ENCODE measurements around the gene KCNC3. TPM values are rescaled to one million over a fixed set of nuclear protein-coding genes. Genes with fewer than 3 reads are reported as not detected.
"Not testable (repeated sequence)": the region's sequence is repeated elsewhere in the genome, so short reads cannot be mapped to it uniquely, and the experiment has no call there.

Gene KCNC3
- total RNA-seq, 1 experiment from 2014 or later = not detected

DNA sequence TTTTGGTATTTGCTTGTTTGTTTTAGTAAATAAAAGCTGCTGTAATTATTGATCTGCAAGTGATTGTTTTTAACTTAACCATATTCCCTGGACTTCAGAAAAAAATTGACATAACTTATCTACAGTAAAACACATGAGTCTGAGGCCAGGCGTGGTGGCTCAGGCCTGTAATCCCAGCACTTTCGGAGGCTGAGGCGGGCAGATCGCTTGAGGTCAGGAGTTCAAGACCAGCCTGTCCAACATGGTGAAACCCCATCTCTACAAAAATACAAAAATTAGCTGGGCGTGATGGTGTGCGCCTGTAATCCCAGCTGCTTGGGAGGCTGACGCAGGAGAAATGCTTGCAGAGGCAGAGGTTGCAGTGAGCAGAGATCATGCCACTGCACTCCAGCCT, 24.3 kb upstream of the KCNC3 start:
- DNase-seq (ENCODE audit: low read depth) = not testable (repeated sequence)

DNA sequence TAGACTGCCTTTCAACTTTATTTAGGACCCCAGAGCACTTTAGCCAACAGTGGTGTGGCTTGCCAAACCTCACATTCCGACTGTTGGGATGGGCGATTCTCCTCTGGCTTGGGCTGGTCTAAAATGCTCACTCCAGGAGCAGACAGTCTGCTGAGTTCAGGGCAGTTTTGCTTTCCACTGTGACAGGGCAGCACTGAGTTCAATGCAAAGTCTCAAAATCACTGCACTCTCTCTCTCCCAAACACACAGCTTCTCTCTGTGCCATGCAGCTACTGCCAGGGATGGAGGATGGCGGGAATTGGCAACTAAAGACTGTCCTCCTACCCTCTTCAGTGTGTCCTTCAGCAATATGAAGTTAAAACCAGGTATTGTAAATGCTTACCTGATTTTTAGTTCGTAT, 23.1 kb upstream of the KCNC3 start:
- DNase-seq (ENCODE audit: low read depth) = no peak

DNA sequence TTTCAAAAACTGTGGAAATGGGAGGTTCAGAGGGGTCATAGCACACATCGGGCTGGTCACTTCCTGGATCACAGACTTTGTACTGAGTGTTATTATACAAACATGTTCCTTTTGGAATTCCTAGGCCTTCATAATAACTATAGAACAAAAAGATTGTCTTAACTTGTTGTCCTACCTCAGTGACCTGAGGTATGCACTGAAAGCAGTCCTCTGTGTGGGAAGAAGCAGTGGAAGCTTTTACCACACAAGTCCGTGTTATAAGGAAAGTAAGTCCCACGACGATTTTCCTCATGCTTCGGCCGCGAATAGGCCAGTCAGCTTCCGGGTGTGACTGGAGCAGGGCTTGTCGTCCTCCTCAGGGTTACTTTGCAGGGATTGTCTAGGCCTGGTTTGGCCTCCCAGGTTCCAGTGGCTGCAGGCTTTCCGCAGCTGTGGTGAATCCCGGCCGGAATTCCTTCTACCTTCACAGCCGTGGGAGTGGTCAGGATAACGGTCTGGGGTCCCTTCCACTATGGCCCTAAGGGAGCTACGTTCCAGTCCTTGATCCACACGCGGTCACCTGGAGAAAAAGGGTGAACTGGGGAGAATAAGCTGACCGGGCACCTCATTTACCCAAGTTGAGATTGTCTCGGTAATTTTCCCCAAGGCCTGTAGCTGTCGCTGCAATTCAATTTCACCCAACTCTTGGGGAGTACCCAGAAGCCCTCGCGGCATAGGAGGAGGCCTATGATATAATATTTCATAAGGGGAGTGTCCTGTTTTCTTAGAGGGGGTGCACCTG, 20.3 kb upstream of the KCNC3 start:
- no peak for DNase-seq (ENCODE audit: low read depth)

DNA sequence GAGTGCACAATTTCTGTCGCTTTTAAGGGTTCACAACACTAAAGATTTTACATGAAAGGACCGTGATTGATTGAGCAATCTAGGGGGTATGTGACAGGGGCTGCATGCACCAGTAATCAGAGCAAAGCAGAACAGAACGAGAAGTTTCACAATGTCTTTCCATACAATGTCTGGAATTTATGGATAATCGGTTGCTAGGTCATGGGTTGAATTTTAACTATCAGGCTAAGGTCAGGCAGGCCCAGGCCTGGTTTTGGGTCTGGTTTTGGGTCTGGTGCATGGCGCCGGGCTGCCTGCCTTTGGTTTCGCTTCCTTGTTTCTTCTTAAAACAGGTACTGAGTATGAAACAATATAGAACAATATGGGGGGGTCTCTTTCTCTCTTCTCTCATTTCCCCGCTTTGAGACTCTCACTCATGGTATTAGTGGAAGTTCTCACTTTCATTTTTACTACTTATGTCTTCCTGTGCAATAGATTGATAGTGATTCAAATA, 18.0 kb upstream of the KCNC3 start:
- not testable (repeated sequence) for DNase-seq (ENCODE audit: low read depth)

DNA sequence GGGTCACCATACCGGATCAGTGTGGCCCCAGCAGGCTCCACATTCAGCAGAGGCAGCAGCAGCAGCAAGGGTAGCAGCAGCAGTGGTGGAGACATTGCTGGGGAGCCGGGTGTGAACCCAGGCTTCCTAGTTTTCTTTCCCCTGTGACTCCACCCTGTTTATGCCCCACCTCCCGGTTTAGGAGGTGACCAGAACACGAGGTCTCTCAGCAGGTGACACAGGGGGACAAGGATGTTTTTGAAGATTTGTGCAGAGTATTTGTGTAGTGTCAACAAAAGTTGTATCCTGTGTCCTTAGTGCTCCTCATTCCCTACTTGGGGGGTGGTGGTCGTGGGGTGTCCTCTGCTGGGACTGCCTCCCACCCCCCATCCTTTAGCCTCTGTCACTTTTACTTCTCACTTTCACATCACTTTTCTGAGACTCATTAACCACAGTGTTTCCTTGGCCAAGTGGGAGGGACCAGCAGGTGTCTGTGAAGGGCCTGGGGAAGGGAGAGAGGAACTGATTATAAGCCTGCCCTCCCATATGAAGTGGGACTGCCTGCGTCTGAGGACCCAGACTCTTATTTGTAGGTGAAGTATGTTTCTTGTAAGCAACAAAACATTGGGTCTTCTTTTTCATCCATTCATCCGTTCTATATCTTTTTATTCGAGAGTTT, 15.6 kb upstream of the KCNC3 start:
- DNase-seq (ENCODE audit: low read depth) = no peak

DNA sequence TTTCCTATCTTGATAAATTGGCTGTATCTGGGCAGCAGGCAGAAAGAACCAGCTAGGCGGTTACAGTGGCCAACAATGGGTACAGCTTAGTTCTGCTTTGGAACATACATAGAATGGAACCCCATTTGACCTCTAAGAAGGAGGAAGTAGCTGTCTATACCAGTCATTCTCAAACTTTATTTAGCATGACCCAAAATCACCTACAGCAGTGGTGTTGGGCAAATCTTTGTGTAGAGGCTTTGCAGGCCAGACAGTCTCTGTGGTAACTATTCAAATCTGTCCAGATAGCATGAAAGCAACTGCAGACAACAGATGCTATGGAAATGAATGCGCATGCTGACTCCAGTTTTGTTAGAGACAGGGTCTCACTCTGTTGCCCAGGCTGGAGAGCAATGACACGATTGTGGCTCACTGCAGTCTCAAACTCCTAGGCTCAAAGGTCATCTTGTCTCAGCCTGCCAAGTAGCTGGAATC, 12.0 kb upstream of the KCNC3 start:
- no peak for DNase-seq (ENCODE audit: low read depth)

DNA sequence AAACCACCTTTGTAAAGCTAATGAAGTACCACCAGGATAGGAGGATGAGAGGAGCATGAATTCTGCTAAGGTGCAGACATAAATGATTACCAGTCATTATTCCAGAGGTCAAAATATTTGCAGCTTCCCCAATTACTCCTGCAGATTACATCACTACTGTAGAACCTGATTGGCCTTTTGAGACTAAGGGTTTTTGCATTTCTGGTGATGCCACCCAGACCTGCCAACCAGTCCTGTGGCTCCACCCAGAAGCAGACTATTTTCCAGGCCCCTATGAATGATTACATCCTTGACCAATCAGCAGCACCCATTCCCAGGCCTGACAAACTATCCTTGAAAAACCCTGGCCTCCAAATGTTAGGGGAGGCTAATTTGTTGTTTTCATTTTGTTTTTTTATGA, 11.2 kb upstream of the KCNC3 start:
- no peak for DNase-seq (ENCODE audit: low read depth)

DNA sequence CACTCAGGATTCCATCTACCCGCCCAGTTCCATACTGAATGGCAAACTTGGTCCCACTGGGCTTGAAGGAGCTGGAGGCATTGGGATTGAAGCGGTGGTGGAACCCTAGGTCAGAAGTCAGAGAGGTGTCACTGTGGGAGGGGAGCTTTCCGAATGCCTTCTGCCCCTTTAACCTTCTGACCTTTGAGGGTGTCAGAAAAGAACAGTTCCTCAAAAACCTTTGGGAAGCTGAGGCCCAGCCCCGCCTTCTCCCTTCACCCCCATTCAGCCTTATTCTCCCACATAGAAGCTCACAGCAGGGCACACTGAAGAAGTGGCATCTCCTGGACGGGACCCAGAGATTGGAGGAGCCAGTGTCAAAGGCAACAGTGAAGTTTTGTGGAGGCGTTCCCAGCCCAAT, 7.9 kb upstream of the KCNC3 start:
- not testable (repeated sequence) for DNase-seq (ENCODE audit: low read depth)

DNA sequence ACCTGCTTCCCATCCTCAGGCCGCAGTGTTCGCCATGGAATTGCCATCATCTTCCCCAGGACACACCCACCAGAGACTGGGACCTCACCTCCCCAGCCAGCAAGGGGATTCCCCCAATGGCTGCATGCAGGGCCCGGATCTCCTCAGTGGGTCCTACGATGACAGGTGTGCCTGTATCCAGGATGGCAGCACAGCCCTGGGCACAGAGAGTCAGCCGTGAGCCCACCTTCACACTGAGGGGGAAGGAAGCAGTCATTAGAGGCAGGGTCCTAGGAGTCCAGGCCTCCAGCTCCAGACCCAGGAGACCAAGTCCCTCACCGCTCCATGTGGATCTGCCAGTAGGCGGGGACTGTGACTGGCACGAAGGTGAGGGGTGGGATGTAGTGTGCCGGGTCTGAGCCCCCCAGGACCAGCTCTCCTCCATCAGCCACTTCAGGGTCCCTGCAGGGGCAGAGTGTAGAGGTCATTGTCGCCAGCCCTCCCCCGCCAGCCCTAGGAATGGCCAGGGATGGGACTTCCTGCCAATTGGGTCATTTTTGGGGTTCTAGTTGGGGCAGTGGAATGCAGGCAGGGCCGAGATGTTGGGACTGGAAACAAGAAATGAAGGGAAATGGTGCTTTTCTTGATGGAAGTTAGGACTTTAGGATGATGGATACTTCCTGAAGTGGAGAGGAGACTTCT, 5.7 kb upstream of the KCNC3 start:
- no peak for DNase-seq (ENCODE audit: low read depth)

DNA sequence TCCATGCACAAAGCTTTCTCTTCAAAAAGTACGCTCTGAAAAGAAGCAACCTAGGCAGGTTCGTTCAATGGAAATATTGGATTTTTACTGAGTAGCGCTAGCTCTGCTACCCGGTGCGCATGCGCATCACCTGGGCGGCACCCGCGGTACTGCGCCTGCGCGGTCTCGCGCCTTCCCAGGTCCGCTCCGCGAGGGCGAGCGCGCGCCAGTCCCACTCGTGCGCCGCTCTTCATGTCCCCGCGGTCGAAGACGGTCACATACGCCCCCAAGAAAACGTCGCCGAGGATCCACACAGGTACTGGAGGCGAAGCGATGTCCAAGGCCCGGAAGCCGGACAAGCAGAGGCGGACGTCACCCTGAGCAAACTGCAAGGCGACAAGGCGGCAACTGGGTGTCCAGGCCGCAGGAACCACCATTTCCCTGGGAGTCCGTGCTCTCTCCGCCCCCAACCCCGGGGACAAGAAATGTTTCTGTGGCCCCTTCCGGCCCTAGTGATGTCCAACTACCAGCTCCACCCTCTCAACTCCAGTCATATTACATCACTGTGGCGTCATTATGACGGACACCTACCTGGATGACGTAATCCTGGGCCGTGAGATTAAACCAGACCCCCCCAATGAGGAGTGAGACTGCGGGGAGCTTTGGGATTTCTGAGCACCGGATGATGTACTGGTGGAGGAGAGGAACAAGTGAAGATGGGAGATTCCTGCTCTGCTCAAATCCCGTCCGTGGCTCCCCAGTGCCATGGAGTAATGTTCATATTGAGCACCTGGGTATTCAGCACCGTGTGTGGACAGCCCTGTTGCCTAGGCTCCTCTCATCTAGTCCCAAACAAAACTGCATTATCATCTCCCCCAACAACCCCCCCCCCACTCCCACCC, 4.8 kb upstream of the KCNC3 start:
- DNase-seq (ENCODE audit: low read depth) = peak; percentile 65

DNA sequence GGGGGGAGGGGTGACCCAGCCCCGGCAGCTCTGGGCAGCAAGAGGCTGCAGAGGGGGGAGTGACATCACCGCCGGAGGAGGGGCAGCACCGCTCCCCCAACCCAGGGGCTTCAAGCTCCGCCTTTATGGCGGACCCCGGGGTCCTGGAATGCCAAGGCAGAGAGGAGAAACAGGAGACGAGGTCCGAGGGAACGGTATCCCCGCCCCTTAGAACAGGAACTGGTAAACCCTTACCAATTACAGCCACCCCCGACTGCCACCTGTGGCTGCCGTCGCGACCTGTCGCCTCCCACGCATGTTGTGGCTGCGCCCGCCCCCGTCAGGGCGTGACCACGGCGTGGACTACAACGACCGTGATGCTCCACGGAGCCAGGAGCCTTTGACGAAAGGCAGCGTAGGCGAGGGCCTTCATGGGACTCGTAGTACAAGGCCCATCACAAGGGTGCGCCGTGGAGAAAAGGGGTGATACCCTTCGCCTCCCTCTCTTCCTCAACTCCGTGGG, 4.1 kb upstream of the KCNC3 start:
- peak; percentile 86 for DNase-seq (ENCODE audit: low read depth)

DNA sequence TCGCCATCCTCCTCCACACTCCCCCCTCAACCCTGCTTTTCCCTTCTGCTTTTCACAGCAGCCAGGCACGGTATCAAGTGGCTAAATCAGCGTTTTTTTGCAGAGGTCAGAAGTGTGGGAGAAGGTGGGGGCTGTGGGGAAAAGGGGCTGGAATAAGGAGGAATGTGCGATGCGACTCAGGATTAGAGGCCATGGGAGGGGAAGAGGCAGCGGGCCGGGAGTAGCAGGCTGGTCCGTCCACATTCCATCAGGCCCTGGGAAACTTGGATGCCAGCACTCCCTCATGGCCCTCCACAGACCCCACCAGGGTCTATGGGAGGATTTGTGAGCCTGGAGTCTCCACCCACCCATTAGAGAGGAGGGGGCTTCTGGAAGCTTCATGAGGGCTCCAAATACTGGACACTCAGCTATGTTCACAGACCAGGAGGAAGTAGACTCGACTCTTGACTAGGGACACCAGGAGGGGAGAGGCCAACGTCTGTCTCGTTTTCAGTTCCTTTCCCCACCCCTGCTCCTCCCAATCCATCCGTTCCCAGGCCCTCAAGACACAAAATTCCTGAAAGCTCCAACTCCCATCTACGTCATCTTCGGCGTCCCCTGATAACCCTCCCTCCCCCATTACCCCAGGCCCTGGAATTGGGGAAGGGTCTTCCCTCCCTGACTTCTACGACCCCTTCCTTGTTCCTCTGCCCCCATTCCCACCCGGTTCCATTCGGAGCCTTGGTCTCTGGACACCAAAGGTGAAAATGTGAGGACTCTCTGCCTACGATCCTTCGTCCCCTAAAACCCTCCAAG, 3.3 kb upstream of the KCNC3 start:
- DNase-seq (ENCODE audit: low read depth) = no peak

DNA sequence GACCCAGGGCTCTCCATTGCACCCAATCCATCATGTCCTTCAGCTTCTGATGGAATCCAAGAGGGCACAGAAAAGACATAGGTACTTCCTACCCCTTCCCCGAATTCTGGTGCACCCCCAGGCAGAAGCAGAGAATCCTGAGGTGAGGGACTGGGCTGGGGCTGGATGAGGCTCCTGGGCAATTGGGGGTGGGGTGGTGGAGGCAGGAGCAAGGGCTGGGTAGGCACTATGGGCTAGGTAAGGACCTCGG, 2.7 kb upstream of the KCNC3 start:
- no peak for DNase-seq (ENCODE audit: low read depth)

DNA sequence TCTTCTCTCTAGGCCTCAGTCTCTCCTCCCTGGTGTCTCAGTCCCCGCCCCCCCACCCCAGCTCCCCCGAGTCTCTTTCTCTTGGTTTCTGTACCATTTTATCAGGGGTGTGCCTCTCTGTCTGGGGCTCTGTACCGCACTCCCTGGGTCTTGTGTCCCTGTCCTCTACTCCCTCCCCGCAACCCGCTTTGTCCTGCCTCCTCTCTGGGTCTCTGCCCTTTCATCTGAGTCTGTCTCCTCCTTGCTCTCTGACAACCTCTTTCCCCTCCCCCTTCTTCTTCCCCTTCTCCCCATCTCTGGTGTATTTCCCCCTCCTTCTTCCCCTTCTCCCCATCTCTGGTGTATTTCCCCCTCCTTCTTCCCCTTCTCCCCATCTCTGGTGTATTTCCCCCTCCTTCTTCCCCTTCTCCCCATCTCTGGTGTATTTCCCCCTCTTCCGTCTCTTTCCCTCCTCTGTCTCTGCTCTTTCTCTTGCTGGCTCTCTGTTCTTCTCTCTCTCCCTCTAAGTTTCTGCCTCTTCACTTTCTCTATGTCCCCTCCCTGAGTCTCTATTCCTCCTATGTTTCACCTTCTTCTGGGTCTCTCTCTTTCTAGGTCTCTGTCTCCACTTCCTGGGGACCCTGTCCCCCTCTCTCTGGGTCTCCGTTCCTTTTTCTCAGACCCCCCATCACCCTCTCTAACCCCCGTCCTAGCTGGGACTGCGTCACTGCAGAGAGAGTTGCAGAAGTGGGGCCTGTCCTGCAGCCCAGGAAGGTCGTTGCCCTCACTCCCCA, 2.2 kb upstream of the KCNC3 start:
- no peak for DNase-seq (ENCODE audit: low read depth)

DNA sequence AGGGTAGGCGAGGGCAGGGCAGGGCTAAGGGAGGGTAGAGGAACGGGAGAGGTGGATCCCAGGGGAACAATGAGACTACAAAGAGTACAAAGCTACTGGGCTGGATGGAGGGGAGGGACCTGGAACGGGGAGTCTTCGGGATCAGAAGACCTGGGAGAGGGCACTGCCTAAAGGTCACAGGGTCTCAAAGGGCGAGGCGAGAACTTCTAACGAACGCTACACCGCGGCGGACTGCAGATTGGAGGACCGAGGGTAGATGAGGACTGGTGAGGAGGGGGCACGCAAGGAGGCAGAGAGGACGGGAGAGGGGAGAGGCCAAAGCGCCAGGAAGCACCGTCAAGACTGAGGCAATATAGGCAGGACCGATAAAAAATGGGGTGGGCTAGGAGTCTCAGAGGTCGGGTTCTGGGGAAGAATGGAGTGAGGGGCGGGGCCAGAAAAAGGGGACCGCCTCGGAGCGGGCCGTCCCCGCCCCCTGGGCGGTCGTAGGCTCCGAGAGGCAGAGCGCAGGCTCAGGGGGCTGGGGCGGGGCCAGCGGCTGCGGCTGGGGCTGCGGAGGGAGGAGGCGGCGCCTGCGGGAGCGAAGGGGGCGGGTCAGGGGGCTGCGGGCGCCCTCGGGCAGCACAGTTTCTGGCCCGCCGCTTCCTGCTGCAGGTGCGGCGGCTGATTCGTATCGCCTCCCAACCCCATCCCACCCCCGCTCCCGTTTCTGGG, 1.3 kb upstream of the KCNC3 start:
- DNase-seq (ENCODE audit: low read depth) = peak; percentile 59

DNA sequence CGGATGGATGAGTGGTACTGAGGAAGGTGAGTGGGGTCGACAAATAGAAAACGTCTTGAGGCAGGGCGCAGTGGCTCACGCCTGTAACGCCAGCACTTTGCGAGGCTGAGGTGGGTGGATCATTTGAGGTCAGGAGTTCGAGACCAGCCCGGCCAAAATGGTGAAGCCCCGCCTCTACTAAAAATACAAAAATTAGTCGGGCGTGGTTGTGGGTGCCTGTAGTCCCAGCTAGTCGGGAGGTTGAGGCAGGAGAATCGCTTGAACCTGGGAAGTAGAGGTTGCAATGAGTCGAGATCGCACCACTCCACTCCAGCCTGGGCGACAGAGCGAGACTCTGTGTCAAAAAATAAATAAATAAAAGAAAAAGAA, 733 bp upstream of the KCNC3 start:
- DNase-seq (ENCODE audit: low read depth) = not testable (repeated sequence)

DNA sequence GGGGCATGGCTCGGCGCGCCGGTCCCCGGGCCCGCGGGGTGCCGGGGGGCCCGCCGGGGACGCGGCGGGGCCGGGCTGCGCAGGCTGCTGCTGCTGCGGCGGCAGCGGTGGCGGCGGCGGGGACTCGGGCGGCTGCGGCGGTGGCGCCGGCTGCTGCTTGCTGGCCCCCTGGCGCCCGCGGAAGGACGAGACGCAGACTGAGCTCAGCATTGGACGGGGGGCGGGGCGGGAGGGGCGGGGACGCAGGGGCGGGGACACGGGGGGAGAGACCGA, 368 bp downstream of the KCNC3 start:
- no peak for DNase-seq (ENCODE audit: low read depth)

DNA sequence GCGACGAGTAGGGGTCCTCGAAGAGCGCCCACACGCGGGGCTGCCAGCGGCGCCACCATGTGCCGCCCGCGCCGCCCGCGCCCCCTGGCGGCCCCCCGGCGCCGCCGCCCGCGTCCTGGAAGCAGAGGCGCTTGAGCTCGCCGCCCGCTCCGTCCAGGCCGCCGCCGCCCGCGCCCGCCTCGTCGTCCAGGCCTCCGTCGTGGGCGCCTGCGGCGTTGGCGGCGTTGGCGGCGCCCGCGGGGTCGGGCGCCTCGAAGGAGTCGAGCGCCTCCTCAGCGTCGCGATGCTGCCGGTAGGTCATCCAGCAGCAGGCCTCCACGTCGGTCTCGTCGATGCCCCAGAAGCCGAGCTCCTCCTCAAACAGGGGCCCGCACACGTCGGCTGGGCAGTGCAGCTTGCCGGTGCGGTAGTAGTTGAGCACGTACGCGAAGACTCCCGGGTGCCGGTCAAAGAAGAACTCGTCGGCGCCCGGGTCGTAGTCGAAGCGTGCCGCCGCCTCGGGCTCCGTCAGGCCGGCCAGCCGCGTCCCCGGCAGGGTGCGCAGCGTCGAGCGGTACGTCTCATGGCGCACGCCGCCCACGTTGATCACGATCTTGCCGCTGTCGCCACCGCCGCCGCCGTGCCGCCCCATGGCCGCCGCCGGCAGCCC, 829 bp downstream of the KCNC3 start:
- DNase-seq (ENCODE audit: low read depth) = no peak

All from M059J (cell line).